ENCODE results near the gene NUAK2.
"Not testable (repeated sequence)": the region's sequence is repeated elsewhere in the genome, so short reads cannot be mapped to it uniquely, and the experiment has no call there.

The NUAK2 gene

GRCh38 chr1:205294934-205295333, 26.6 kb downstream of the NUAK2 start:
- in situ Hi-C loops (cut with HindIII; ENCODE audit: low pct_unique_long_range_greater_than_20kb, low sequenced_read_pairs): no loop called here

GRCh38 chr1:205294175-205294917, 27.2 kb downstream of the NUAK2 start:
- in situ Hi-C loops (cut with HindIII; ENCODE audit: low pct_unique_long_range_greater_than_20kb, low sequenced_read_pairs): no loop called here
- DNase-seq (ENCODE audit: low read depth in 1 of 2, low spot score in 1 of 2): no peak
- TF ChIP-seq JUND (IDR thresholded peaks at IDR 0.05; ENCODE audit: low read depth): no peak

More at GRCh38 chr1:205294934-205295333, 26.6 kb downstream of the NUAK2 start:
- no peak for TF ChIP-seq JUND (IDR thresholded peaks at IDR 0.05; ENCODE audit: low read depth)
- no peak for DNase-seq (ENCODE audit: low read depth in 1 of 2, low spot score in 1 of 2)

- no peak for DNase-seq (ENCODE audit: low read depth in 1 of 2, low spot score in 1 of 2)
- TF ChIP-seq JUND (IDR thresholded peaks at IDR 0.05; ENCODE audit: low read depth): no peak
- in situ Hi-C loops (cut with HindIII; ENCODE audit: low pct_unique_long_range_greater_than_20kb, low sequenced_read_pairs): no loop called here
These were observed 28.0 kb downstream of the NUAK2 start for GRCh38 chr1:205293350-205294074.

GRCh38 chr1:205291596-205291995, 29.9 kb downstream of the NUAK2 start:
- DNase-seq (ENCODE audit: low read depth in 1 of 2, low spot score in 1 of 2): no peak
- in situ Hi-C loops (cut with HindIII; ENCODE audit: low pct_unique_long_range_greater_than_20kb, low sequenced_read_pairs): no loop called here
- TF ChIP-seq JUND (IDR thresholded peaks at IDR 0.05; ENCODE audit: low read depth): no peak

- TF ChIP-seq JUND (IDR thresholded peaks at IDR 0.05; ENCODE audit: low read depth): no peak
- DNase-seq (ENCODE audit: low read depth in 1 of 2, low spot score in 1 of 2): peak in 1 of 2 experiments; percentile 44
- in situ Hi-C loops (cut with HindIII; ENCODE audit: low pct_unique_long_range_greater_than_20kb, low sequenced_read_pairs): no loop called here
These were observed 33.6 kb downstream of the NUAK2 start for GRCh38 chr1:205287767-205288559.

GRCh38 chr1:205287076-205287475, 34.5 kb downstream of the NUAK2 start:
- no peak for DNase-seq (ENCODE audit: low read depth in 1 of 2, low spot score in 1 of 2)
- TF ChIP-seq JUND (IDR thresholded peaks at IDR 0.05; ENCODE audit: low read depth): no peak
- in situ Hi-C loops (cut with HindIII; ENCODE audit: low pct_unique_long_range_greater_than_20kb, low sequenced_read_pairs): no loop called here

GRCh38 chr1:205286335-205286950, 35.1 kb downstream of the NUAK2 start:
- no peak for TF ChIP-seq JUND (IDR thresholded peaks at IDR 0.05; ENCODE audit: low read depth)
- no peak for DNase-seq (ENCODE audit: low read depth in 1 of 2, low spot score in 1 of 2)
- in situ Hi-C loops (cut with HindIII; ENCODE audit: low pct_unique_long_range_greater_than_20kb, low sequenced_read_pairs): no loop called here

GRCh38 chr1:205285381-205286101, 36.0 kb downstream of the NUAK2 start:
- DNase-seq (ENCODE audit: low read depth in 1 of 2, low spot score in 1 of 2): no peak
- in situ Hi-C loops (cut with HindIII; ENCODE audit: low pct_unique_long_range_greater_than_20kb, low sequenced_read_pairs): no loop called here
- TF ChIP-seq JUND (IDR thresholded peaks at IDR 0.05; ENCODE audit: low read depth): no peak

GRCh38 chr1:205284420-205285144, 37.0 kb downstream of the NUAK2 start:
- DNase-seq (ENCODE audit: low read depth in 1 of 2, low spot score in 1 of 2): peak; percentile 35 to 79
- no peak for TF ChIP-seq JUND (IDR thresholded peaks at IDR 0.05; ENCODE audit: low read depth)
- in situ Hi-C loops (cut with HindIII; ENCODE audit: low pct_unique_long_range_greater_than_20kb, low sequenced_read_pairs): no loop called here

GRCh38 chr1:205283270-205284147, 38.0 kb downstream of the NUAK2 start:
- no peak for TF ChIP-seq JUND (IDR thresholded peaks at IDR 0.05; ENCODE audit: low read depth)
- DNase-seq (ENCODE audit: low read depth in 1 of 2, low spot score in 1 of 2): no peak
- in situ Hi-C loops (cut with HindIII; ENCODE audit: low pct_unique_long_range_greater_than_20kb, low sequenced_read_pairs): no loop called here

GRCh38 chr1:205280666-205281395, 40.7 kb downstream of the NUAK2 start:
- DNase-seq (ENCODE audit: low read depth in 1 of 2, low spot score in 1 of 2); in situ Hi-C loops (cut with HindIII; ENCODE audit: low pct_unique_long_range_greater_than_20kb, low sequenced_read_pairs): not testable (repeated sequence)

Data from T47D (cell line).